GM18498 (cell line): ENCODE data around the gene VWA3B.
"Not testable (repeated sequence)": the region's sequence is repeated elsewhere in the genome, so short reads cannot be mapped to it uniquely, and the experiment has no call there.

ENCODE experiments used
- ATAC-seq: cut with Tn5 transposase; IDR thresholded peaks from one replicate; pipeline ENCODE4 v1.9.1; 2021; ENCODE audit warnings: mild to moderate bottlenecking, moderate library complexity; ENCODE audit not compliant: unreplicated experiment

VWA3B gene

DNA sequence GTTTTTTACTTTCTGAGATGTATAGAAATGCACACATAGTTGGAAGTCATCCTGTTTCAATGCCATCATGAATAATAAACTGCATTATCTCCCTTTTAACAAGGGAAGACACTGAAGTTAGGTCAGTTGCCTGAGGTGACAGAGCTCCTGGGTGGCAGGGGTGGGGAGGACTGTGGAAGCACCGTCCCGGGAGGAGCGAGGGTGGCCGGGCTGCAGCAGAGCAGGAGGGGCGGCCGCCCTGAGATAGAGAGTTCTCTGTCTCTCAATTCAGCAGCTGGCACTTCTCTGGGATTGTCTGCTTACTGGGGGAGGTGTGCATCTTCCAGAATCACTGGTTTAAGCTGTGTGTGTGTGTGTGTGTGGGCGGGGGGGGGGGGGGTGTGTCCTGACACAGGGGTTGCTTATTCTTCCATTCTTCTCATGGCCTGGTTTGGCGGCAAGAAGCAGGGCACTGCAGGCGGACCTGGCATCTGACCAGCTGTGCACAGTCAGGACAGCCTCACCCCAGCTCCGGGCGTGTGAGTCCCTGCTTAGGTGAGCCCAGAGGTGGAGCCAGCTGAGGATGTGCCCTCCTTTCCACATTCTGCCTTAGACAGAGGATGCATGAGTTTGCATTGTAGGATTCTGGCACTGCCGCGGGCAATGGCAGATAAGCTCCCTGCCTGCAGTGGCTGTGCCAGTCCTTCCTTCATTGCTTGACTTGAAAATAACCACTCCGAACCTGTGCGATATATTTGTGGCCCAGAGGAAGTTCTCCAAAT lies 40.4 kb downstream of the VWA3B start:
- no peak for ATAC-seq

DNA sequence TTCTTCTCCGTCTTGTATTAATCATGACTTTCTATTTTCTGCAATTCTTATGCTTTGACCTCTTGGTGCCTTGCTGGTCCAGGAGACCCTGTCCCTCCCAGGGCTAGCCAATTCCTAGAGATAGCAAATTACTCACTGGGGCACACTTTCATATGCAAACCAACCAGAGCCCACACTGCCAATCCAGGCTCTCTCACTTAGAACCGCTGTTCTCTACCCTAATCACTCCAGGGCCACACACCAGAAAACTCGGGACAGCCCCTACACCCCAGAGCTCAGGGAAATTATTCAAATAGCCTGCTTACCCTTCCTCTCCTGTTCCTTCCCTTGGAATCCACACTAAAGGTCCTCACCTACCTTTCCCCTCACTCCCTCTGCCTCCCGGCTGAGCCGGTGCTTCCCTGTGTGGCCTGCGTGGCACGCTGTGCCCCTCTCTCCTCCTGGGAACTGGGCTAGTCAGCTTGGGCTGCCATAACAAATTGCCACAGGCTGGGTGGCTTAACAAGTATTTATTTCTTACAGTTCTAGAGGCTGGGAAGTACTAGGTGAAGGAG lies 41.7 kb downstream of the VWA3B start:
- ATAC-seq = no peak

DNA sequence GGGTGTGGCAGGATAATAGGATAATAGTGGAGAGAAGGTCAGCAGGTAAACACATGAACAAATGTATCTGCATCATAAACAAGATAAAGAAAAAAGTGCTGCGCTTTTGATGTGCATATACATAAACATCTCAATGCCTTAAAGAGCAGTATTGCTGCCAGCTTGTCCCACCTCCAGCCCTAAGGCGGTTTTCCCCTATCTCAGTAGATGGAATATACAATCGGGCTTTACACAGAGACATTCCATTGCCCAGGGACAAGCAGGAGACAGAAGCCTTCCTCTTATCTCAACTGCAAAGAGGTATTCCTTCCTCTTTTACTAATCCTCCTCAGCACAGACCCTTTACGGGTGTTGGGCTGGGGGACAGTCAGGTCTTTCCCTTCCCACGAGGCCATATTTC lies 43.1 kb downstream of the VWA3B start:
- ATAC-seq = not testable (repeated sequence)

GRCh38 chr2:98134172-98135005 lies 47.4 kb downstream of the VWA3B start:
- ATAC-seq = no peak

DNA sequence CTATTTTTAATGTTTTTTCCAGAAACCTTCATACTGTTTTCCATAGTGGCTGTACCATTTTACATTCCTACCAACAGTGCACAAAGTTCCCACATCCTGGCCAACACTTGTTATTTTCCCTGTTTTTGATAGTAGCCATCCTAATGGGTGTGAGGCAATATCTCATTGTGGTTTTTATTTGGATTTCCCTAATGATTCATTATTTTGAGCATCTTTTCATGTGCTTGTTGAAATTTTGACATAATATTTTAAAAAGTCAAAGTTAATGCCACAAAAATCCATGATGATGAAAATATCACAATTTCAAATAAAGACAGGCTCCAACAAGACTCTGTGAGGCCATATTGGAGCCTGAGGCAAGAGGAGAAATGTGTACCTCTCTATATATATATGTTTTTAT lies 50.2 kb downstream of the VWA3B start:
- ATAC-seq = no peak

DNA sequence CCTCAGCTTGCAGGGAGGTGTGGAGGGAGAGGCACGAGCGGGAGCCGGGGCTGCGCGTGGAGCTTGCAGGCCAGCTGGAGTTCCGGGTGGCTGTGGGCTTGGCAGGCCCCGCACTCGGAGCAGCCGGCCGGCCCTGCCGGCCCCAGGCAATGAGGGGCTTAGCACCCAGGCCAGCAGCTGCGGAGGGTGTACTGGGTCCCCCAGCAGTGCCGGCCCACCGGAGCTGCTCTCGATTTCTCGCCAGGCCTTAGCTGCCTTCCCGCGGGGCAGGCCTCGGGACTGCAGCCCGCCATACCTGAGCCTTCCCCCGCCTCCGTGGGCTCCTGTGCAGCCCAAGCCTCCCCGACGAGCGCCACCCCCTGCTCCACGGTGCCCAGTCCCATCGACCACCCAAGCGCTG lies 52.0 kb downstream of the VWA3B start:
- not testable (repeated sequence) for ATAC-seq

DNA sequence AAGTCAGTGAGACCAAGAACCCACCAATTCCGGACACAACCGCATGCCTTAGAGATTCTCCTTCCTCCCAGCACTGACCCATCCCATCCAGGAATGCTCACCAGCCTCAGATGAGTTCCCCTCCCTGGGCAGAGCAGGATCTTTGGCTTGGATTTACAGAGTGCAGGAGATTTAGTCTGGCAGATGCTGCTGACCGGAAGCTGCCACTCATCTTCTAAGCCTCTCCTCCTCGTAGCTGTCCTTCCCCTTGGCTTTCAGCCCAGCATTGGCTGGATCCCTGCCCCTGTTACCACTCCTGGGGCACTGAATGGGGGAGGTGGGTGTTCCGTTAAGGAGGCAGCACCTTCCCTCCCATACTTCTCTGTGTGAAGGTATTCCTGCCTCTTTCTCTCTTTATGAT lies 53.2 kb downstream of the VWA3B start:
- ATAC-seq = no peak

DNA sequence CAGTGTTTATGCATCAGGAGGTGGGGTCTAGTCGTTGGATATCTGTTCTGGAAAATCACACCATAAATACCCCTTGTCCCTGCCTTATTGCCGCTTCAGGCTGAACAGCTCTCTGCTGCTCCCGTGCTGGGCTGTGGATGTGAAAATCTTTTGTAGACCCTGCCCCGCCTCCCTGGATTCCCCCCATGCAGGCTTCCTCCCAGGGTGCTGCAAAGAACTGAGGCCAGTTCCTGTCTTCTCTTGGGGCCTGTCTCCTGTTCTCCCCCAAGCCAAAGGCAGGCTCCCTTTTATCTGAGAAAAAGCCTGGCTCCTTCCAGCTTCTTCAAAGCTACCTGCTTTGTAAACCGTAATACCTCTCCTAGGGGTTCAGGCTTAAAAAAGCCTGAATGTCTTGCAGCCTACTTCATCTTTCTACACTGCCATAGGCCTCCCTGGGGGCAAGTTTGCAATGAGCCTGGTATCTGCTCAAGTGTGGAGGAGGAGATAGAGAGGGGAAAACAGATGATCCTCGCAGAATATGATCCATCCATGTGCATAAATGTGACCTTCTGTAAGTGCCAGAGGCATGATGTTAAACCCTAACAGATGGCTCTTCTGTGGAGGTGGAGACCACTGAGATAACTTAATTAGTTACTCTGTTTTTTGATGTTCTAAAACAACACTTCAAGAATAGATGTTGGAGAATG lies 55.3 kb downstream of the VWA3B start:
- ATAC-seq = no peak

DNA sequence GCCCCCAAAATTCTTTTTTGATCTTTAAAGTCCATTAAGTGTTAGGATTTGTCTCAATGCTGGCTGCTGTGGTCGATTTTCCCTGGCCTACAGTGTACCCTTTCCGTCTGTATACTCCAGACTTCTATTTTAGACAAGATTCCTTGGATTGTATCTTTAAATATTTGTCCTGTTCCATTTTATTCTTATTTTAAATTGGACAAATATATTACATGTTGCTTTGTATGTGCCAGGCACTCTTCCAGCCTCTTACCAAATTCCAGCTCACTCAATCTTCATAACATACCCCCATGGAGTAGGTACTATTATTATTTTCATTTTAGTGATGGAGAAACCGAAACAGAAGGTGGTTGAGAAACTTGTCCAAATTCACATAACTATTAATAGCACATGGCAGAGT lies 58.1 kb downstream of the VWA3B start:
- no peak for ATAC-seq

GRCh38 chr2:98147900-98148299 lies 60.9 kb downstream of the VWA3B start:
- ATAC-seq = not testable (repeated sequence)

GRCh38 chr2:98148595-98149332 lies 61.8 kb downstream of the VWA3B start:
- no peak for ATAC-seq

DNA sequence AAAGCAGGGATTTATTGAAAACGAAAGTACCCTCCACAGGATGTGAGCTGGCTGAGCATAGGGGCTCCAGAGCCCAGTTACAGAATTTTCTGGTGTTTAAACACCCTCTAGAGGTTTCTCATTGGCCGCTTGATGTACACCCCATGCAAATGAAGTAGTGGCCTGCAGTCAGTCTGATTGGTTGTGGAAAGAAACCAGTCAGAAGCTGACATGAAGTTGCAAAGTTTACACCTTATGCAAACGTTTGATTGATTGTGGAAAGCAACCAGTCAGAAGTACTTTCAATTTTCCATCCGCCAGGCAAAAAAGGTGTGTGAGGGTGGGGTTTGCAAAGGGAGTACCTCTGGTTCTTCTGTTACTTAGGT lies 62.3 kb downstream of the VWA3B start:
- ATAC-seq = no peak

DNA sequence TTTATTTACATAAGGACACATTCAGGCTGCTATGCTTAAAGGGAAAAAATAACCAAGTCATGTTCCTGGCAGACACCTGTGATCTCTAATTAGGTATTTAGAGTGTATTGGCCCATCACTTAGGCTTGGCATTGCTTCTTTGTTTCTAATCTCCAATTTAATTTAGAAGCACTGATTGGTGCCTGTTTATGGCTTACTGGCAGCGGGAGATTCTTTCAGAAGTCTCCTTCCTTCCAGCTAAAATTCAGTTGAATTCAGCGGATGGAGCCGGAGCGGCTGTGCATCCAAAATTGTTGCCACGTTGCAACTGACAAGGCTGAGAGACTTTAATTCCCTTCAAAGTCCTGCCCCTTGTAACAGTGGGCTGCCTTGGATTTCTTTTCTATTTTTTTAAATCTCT lies 66.5 kb downstream of the VWA3B start:
- no peak for ATAC-seq

GRCh38 chr2:98155291-98155690 lies 68.3 kb downstream of the VWA3B start:
- ATAC-seq = no peak

GRCh38 chr2:98155716-98156115 lies 68.7 kb downstream of the VWA3B start:
- no peak for ATAC-seq

- no peak for ATAC-seq
Measured at GRCh38 chr2:98156304-98156703, 69.3 kb downstream of the VWA3B start.

GRCh38 chr2:98157557-98157956 lies 70.6 kb downstream of the VWA3B start:
- ATAC-seq = no peak

GRCh38 chr2:98158305-98158704 lies 71.3 kb downstream of the VWA3B start:
- ATAC-seq = no peak

GRCh38 chr2:98160554-98160953 lies 73.6 kb downstream of the VWA3B start:
- ATAC-seq = no peak

- ATAC-seq = no peak
Measured at GRCh38 chr2:98161186-98161585, 74.2 kb downstream of the VWA3B start.

DNA sequence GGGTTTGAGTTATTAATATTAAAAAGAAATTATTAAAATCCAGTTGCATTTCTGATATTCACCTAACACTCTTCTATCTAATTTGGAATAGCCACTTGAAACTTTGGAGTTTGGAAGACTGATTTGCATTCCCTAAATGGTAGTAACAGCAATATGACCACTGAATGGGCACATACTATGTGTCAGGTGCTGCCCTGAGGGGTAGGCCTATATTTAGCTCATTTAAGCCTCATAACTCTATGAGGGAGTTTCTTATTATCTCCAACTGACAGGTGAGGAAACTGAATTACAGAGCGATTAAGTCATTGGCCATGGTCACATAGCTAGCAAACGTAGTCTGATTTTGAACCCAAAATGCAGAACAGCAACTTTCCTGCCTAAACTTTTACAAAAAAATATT lies 77.3 kb downstream of the VWA3B start:
- ATAC-seq = no peak
